Measurements from ENCODE around the gene C17orf100.

Gene C17orf100

GRCh38 chr17:6651354-6651918, at the start of gene C17orf100, which contains the start of gene MED31:
Gene C17orf100, plus strand, starts transcription at chr17:6651762. Its CDS starts 152 bp downstream, at chr17:6651914.
Gene MED31, minus strand, starts transcription at chr17:6651605. Its CDS starts 77 bp downstream, at chr17:6651528.
- H3K4me1 Mint-ChIP-seq: peaks cover 73% of the 10 kb centered on the region
- peaks cover 14% of the 10 kb centered on the region for H3K36me3 Mint-ChIP-seq
- H3K27ac Mint-ChIP-seq: peak within 1 kb of the TSS; percentile 99
- no peaks in the 10 kb centered on the region for H3K27me3 Mint-ChIP-seq
- H3K9me3 Mint-ChIP-seq: no peaks in the 10 kb centered on the region
- H3K4me3 Mint-ChIP-seq: peak within 1 kb of the TSS; percentile 94

- H3K4me3 Mint-ChIP-seq: no peak overlapping the region
- H3K4me1 Mint-ChIP-seq: peaks cover 6% of the 10 kb centered on the region
- no peak overlapping the region for H3K27ac Mint-ChIP-seq
- no peaks in the 10 kb centered on the region for H3K27me3 Mint-ChIP-seq
- H3K9me3 Mint-ChIP-seq: no peaks in the 10 kb centered on the region
- H3K36me3 Mint-ChIP-seq: peaks cover 9% of the 10 kb centered on the region
Observed at GRCh38 chr17:6602141-6602540, 49.4 kb upstream of the C17orf100 start.

- Mint-ChIP-seq H3K4me1 (peaks cover 6% of the 10 kb centered on the region), H3K4me3 (no peak overlapping the region), H3K9me3 (no peaks in the 10 kb centered on the region), H3K36me3 (peaks cover 12% of the 10 kb centered on the region), H3K27me3 (no peaks in the 10 kb centered on the region), H3K27ac (no peak overlapping the region)
Observed at GRCh38 chr17:6603744-6604325, 47.7 kb upstream of the C17orf100 start.

- H3K27me3 Mint-ChIP-seq: no peaks in the 10 kb centered on the region
- no peak overlapping the region for H3K27ac Mint-ChIP-seq
- peaks cover 6% of the 10 kb centered on the region for H3K4me1 Mint-ChIP-seq
- no peak overlapping the region for H3K4me3 Mint-ChIP-seq
- H3K36me3 Mint-ChIP-seq: peaks cover 13% of the 10 kb centered on the region
- H3K9me3 Mint-ChIP-seq: no peaks in the 10 kb centered on the region
Observed at GRCh38 chr17:6605142-6605541, 46.4 kb upstream of the C17orf100 start.

GRCh38 chr17:6608321-6608720, 43.2 kb upstream of the C17orf100 start:
- Mint-ChIP-seq H3K27ac (no peak overlapping the region), H3K9me3 (no peaks in the 10 kb centered on the region), H3K36me3 (peaks cover 12% of the 10 kb centered on the region), H3K27me3 (no peaks in the 10 kb centered on the region), H3K4me1 (no peaks in the 10 kb centered on the region), H3K4me3 (no peak overlapping the region)

- Mint-ChIP-seq H3K27me3 (no peaks in the 10 kb centered on the region), H3K4me3 (no peak overlapping the region), H3K9me3 (no peaks in the 10 kb centered on the region), H3K27ac (no peak overlapping the region), H3K4me1 (no peaks in the 10 kb centered on the region), H3K36me3 (peaks cover 10% of the 10 kb centered on the region)
Observed at GRCh38 chr17:6610011-6610410, 41.6 kb upstream of the C17orf100 start.

GRCh38 chr17:6611231-6611630, 40.3 kb upstream of the C17orf100 start:
- no peaks in the 10 kb centered on the region for H3K9me3 Mint-ChIP-seq
- H3K4me3 Mint-ChIP-seq: no peak overlapping the region
- H3K36me3 Mint-ChIP-seq: peaks cover 10% of the 10 kb centered on the region
- H3K27ac Mint-ChIP-seq: no peak overlapping the region
- H3K27me3 Mint-ChIP-seq: no peaks in the 10 kb centered on the region
- H3K4me1 Mint-ChIP-seq: no peaks in the 10 kb centered on the region

GRCh38 chr17:6623941-6624340, 27.6 kb upstream of the C17orf100 start:
- H3K27me3 Mint-ChIP-seq: no peaks in the 10 kb centered on the region
- no peaks in the 10 kb centered on the region for H3K9me3 Mint-ChIP-seq
- peaks cover 18% of the 10 kb centered on the region for H3K36me3 Mint-ChIP-seq
- H3K4me3 Mint-ChIP-seq: no peak overlapping the region
- no peaks in the 10 kb centered on the region for H3K4me1 Mint-ChIP-seq
- no peak overlapping the region for H3K27ac Mint-ChIP-seq

- Mint-ChIP-seq H3K36me3 (peaks cover 22% of the 10 kb centered on the region), H3K9me3 (no peaks in the 10 kb centered on the region), H3K27ac (no peak overlapping the region), H3K4me1 (peaks cover 11% of the 10 kb centered on the region), H3K27me3 (no peaks in the 10 kb centered on the region), H3K4me3 (no peak overlapping the region)
Observed at GRCh38 chr17:6626616-6627015, 24.9 kb upstream of the C17orf100 start.

- Mint-ChIP-seq H3K27me3 (no peaks in the 10 kb centered on the region), H3K9me3 (no peaks in the 10 kb centered on the region), H3K27ac (no peak overlapping the region), H3K36me3 (peaks cover 22% of the 10 kb centered on the region), H3K4me1 (peaks cover 11% of the 10 kb centered on the region), H3K4me3 (no peak overlapping the region)
Observed at GRCh38 chr17:6627019-6627418, 24.5 kb upstream of the C17orf100 start.

- Mint-ChIP-seq H3K9me3 (no peaks in the 10 kb centered on the region), H3K36me3 (peaks cover 37% of the 10 kb centered on the region)
Observed at GRCh38 chr17:6630390-6630789, 21.2 kb upstream of the C17orf100 start.

GRCh38 chr17:6632530-6632929, 19.0 kb upstream of the C17orf100 start:
- peaks cover 11% of the 10 kb centered on the region for H3K4me1 Mint-ChIP-seq
- no peaks in the 10 kb centered on the region for H3K9me3 Mint-ChIP-seq
- no peak overlapping the region for H3K27ac Mint-ChIP-seq
- peaks cover 32% of the 10 kb centered on the region for H3K36me3 Mint-ChIP-seq
- no peak overlapping the region for H3K4me3 Mint-ChIP-seq
- no peaks in the 10 kb centered on the region for H3K27me3 Mint-ChIP-seq

More at GRCh38 chr17:6630390-6630789, 21.2 kb upstream of the C17orf100 start:
- Mint-ChIP-seq H3K4me3 (no peak overlapping the region), H3K4me1 (peaks cover 11% of the 10 kb centered on the region), H3K27me3 (no peaks in the 10 kb centered on the region), H3K27ac (no peak overlapping the region)

- no peak overlapping the region for H3K27ac Mint-ChIP-seq
- no peak overlapping the region for H3K4me3 Mint-ChIP-seq
- H3K4me1 Mint-ChIP-seq: peaks cover 15% of the 10 kb centered on the region
- H3K36me3 Mint-ChIP-seq: peaks cover 28% of the 10 kb centered on the region
- H3K9me3 Mint-ChIP-seq: no peaks in the 10 kb centered on the region
- no peaks in the 10 kb centered on the region for H3K27me3 Mint-ChIP-seq
Observed at GRCh38 chr17:6633263-6633662, 18.3 kb upstream of the C17orf100 start.

GRCh38 chr17:6636105-6636504, 15.5 kb upstream of the C17orf100 start:
- H3K27ac Mint-ChIP-seq: no peak overlapping the region
- peaks cover 20% of the 10 kb centered on the region for H3K4me1 Mint-ChIP-seq
- H3K4me3 Mint-ChIP-seq: no peak overlapping the region
- no peaks in the 10 kb centered on the region for H3K27me3 Mint-ChIP-seq
- H3K36me3 Mint-ChIP-seq: peaks cover 20% of the 10 kb centered on the region
- no peaks in the 10 kb centered on the region for H3K9me3 Mint-ChIP-seq

- Mint-ChIP-seq H3K9me3 (no peaks in the 10 kb centered on the region), H3K27me3 (no peaks in the 10 kb centered on the region), H3K27ac (no peak overlapping the region), H3K4me3 (no peak overlapping the region), H3K36me3 (peaks cover 17% of the 10 kb centered on the region), H3K4me1 (peaks cover 15% of the 10 kb centered on the region)
Observed at GRCh38 chr17:6636616-6637457, 14.7 kb upstream of the C17orf100 start.

- Mint-ChIP-seq H3K27me3 (no peaks in the 10 kb centered on the region), H3K4me1 (peaks cover 20% of the 10 kb centered on the region), H3K36me3 (peaks cover 14% of the 10 kb centered on the region), H3K9me3 (no peaks in the 10 kb centered on the region), H3K27ac (no peak overlapping the region), H3K4me3 (no peak overlapping the region)
Observed at GRCh38 chr17:6637458-6637840, 14.1 kb upstream of the C17orf100 start.

Data from activated naive CD4-positive, alpha-beta T cell treated with anti-CD3 and anti-CD28 coated beads, Interleukin-2, amount 50 U/mL, for 24 hours (primary cell).